HEK293 (cell line): ENCODE measurements around the gene ITGA5.

Source experiments
- CTCF ChIA-PET: fragments of 350-600 bp; formaldehyde crosslinking; extraction: SDS; loops from one replicate; lab custom pipeline; 2021; ENCODE audit warnings: antibody characterized with exemption; lab: Yijun Ruan, JAX
- POLR2A ChIA-PET: fragments of 300-600 bp; formaldehyde crosslinking; extraction: SDS; loops from one replicate; lab custom pipeline; 2020; ENCODE audit warnings: antibody characterized with exemption, inconsistent platforms; lab: Yijun Ruan, JAX
- H3K27ac ChIP-seq: fragments of 200-500 bp; sonication (Bioruptor generic); 2 replicates; pipeline ENCODE4 v1.5.1; 2014; ENCODE audit warnings: low read depth, low read length, control low read depth, inconsistent platforms; ENCODE audit errors: extremely low read depth
- H3K36me3 ChIP-seq, 2 experiments: fragments of 200-500 bp in 1 of 2; sonication (Bioruptor generic) in 1 of 2; 1 replicate in 1 of 2; 2 replicates in 1 of 2; pipeline ENCODE4 v1.5.1; 2014 to 2017; ENCODE audit warnings: inconsistent platforms in 2 of 2, low read length in 2 of 2; ENCODE audit not compliant: control insufficient read depth in 2 of 2, insufficient read depth in 1 of 2
- H3K4me1 ChIP-seq: fragments of 200-500 bp; sonication (Bioruptor generic); 2 replicates; pipeline ENCODE4 v1.5.1; 2014; ENCODE audit warnings: mild to moderate bottlenecking, low read length, inconsistent platforms; ENCODE audit not compliant: control insufficient read depth, insufficient read depth
- H3K4me3 ChIP-seq: 2 replicates; pipeline ENCODE4 v1.5.1; 2011; ENCODE audit warnings: low read depth, mild to moderate bottlenecking, control low read depth, low read length, moderate library complexity
- H3K9me3 ChIP-seq: fragments of 200-500 bp; sonication (Bioruptor generic); 2 replicates; pipeline ENCODE4 v1.5.1; 2014; ENCODE audit warnings: low read depth, low read length, inconsistent platforms; ENCODE audit not compliant: control insufficient read depth, insufficient read depth
- BCL11A ChIP-seq: fragments of 450-650 bp; formaldehyde crosslinking; IDR thresholded peaks from 2 replicates; pipeline ENCODE4 v1.5.1; 2016; ENCODE audit warnings: low read depth, missing biosample characterization, missing genetic modification characterization
- EGR2 ChIP-seq: fragments of 450-650 bp; formaldehyde crosslinking; IDR thresholded peaks from 2 replicates; pipeline ENCODE4 v1.5.1; 2016; ENCODE audit warnings: low read depth, missing biosample characterization, missing genetic modification characterization
- SCRT2 ChIP-seq: fragments of 450-650 bp; formaldehyde crosslinking; IDR thresholded peaks from 2 replicates; pipeline ENCODE4 v1.5.1; 2016; ENCODE audit warnings: missing biosample characterization, missing genetic modification characterization
- TCF7L2 ChIP-seq: IDR thresholded peaks from 2 replicates; pipeline ENCODE4 v1.6.1; 2011; ENCODE audit warnings: low read depth, mild to moderate bottlenecking, inconsistent platforms, low read length, moderate library complexity, borderline replicate concordance
- ZBTB1 ChIP-seq: fragments of 450-650 bp; formaldehyde crosslinking; IDR thresholded peaks from 2 replicates; pipeline ENCODE4 v1.5.1; 2016; ENCODE audit warnings: missing biosample characterization, missing genetic modification characterization
- ZBTB7A ChIP-seq: fragments of 450-650 bp; formaldehyde crosslinking; IDR thresholded peaks from 2 replicates; pipeline ENCODE4 v1.5.1; 2016; ENCODE audit warnings: low read depth, missing biosample characterization, missing genetic modification characterization
- ZNF10 ChIP-seq: fragments of 450-650 bp; formaldehyde crosslinking; IDR thresholded peaks from 2 replicates; pipeline ENCODE4 v1.5.1; 2017; ENCODE audit warnings: missing biosample characterization, missing genetic modification characterization
- ZNF132 ChIP-seq: fragments of 450-650 bp; formaldehyde crosslinking; IDR thresholded peaks from 2 replicates; pipeline ENCODE4 v1.5.1; 2017; ENCODE audit warnings: missing biosample characterization, missing genetic modification characterization, borderline replicate concordance
- ZNF138 ChIP-seq: fragments of 450-650 bp; formaldehyde crosslinking; IDR thresholded peaks from 2 replicates; pipeline ENCODE4 v1.5.1; 2016; ENCODE audit warnings: missing biosample characterization, missing genetic modification characterization, borderline replicate concordance
- ZNF2 ChIP-seq: fragments of 450-650 bp; formaldehyde crosslinking; IDR thresholded peaks from 2 replicates; pipeline ENCODE4 v1.5.1; 2016; ENCODE audit warnings: missing biosample characterization, missing genetic modification characterization
- ZNF23 ChIP-seq: fragments of 450-650 bp; formaldehyde crosslinking; IDR thresholded peaks from 2 replicates; pipeline ENCODE4 v1.5.1; 2016; ENCODE audit warnings: missing biosample characterization, missing genetic modification characterization, borderline replicate concordance
- ZNF426 ChIP-seq: fragments of 450-650 bp; formaldehyde crosslinking; IDR thresholded peaks from 2 replicates; pipeline ENCODE4 v1.5.1; 2017; ENCODE audit warnings: missing biosample characterization, missing genetic modification characterization, mild to moderate bottlenecking, inconsistent platforms, moderate library complexity
- ZNF623 ChIP-seq: fragments of 450-650 bp; formaldehyde crosslinking; IDR thresholded peaks from 2 replicates; pipeline ENCODE4 v1.5.1; 2016; ENCODE audit warnings: missing biosample characterization, missing genetic modification characterization
- ZNF747 ChIP-seq: fragments of 450-650 bp; formaldehyde crosslinking; IDR thresholded peaks from 2 replicates; pipeline ENCODE4 v1.5.1; 2016; ENCODE audit warnings: missing biosample characterization, missing genetic modification characterization
- ZNF768 ChIP-seq: fragments of 450-650 bp; formaldehyde crosslinking; IDR thresholded peaks from 2 replicates; pipeline ENCODE4 v1.5.1; 2018; ENCODE audit warnings: missing biosample characterization, mild to moderate bottlenecking, missing genetic modification characterization
- ZNF777 ChIP-seq: fragments of 450-650 bp; formaldehyde crosslinking; IDR thresholded peaks from 2 replicates; pipeline ENCODE4 v1.5.1; 2017; ENCODE audit warnings: missing biosample characterization, missing genetic modification characterization, borderline replicate concordance
- ZSCAN23 ChIP-seq: fragments of 450-650 bp; formaldehyde crosslinking; IDR thresholded peaks from 2 replicates; pipeline ENCODE4 v1.5.1; 2016; ENCODE audit warnings: missing biosample characterization, missing genetic modification characterization
- TF ChIP-seq, protein P1 (sequence below): fragments of 450-650 bp; formaldehyde crosslinking; IDR thresholded peaks from 2 replicates; pipeline ENCODE4 v1.5.1; 2016; ENCODE audit warnings: missing biosample characterization, missing genetic modification characterization
- TF ChIP-seq, protein P2 (sequence below): fragments of 450-650 bp; formaldehyde crosslinking; IDR thresholded peaks from 2 replicates; pipeline ENCODE4 v1.5.1; 2016; ENCODE audit warnings: missing biosample characterization, missing genetic modification characterization
- TF ChIP-seq, protein P3 (sequence below): fragments of 450-650 bp; formaldehyde crosslinking; IDR thresholded peaks from 2 replicates; pipeline ENCODE4 v1.5.1; 2016; ENCODE audit warnings: missing biosample characterization, missing genetic modification characterization
- TF ChIP-seq, protein P4 (sequence below): fragments of 450-650 bp; formaldehyde crosslinking; IDR thresholded peaks from 2 replicates; pipeline ENCODE4 v1.5.1; 2017; ENCODE audit warnings: missing biosample characterization, missing genetic modification characterization
- TF ChIP-seq, protein P5 (sequence below): fragments of 450-650 bp; formaldehyde crosslinking; IDR thresholded peaks from 2 replicates; pipeline ENCODE4 v1.5.1; 2017; ENCODE audit warnings: missing biosample characterization, missing genetic modification characterization

Gene ITGA5

DNA sequence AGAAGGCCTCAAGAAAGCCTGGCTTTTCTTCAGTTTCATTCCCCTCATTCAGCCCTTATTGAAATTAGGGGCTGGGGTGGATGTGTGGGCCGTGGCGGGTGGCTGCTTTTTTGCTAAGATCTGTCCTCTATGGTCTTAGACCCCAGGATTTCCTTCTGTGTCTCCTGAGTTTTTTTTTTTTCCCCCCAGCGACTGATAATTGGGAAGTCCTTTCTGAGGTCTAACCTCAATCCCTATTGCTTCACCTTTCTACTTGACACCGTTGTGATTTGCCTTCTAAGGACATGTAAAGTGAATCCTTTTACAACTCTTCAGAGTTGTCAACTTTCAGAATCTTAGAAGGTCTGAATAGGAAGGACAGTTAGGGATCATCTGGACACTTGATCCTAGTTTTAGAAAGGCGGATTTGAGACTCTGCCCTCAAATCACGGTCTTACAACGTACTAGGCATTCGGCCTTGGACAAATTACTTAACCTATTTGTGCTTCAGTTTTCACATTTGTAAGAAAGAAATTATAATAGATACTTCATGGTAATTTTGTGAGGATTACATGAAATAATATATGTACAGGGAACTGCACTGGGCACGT is 59.2 kb downstream of the ITGA5 start (continued):
- no peak for TF ChIP-seq BCL11A
- no peak for TF ChIP-seq ZNF623 (tag by site-specific recombination)
- TF ChIP-seq ZBTB1 (tag by site-specific recombination), result 0 out of 2 replicates have a peak, but pooled peaks have one; percentile 2
- TF ChIP-seq, protein P1, sequence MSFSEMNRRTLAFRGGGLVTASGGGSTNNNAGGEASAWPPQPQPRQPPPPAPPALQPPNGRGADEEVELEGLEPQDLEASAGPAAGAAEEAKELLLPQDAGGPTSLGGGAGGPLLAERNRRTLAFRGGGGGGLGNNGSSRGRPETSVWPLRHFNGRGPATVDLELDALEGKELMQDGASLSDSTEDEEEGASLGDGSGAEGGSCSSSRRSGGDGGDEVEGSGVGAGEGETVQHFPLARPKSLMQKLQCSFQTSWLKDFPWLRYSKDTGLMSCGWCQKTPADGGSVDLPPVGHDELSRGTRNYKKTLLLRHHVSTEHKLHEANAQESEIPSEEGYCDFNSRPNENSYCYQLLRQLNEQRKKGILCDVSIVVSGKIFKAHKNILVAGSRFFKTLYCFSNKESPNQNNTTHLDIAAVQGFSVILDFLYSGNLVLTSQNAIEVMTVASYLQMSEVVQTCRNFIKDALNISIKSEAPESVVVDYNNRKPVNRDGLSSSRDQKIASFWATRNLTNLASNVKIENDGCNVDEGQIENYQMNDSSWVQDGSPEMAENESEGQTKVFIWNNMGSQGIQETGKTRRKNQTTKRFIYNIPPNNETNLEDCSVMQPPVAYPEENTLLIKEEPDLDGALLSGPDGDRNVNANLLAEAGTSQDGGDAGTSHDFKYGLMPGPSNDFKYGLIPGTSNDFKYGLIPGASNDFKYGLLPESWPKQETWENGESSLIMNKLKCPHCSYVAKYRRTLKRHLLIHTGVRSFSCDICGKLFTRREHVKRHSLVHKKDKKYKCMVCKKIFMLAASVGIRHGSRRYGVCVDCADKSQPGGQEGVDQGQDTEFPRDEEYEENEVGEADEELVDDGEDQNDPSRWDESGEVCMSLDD (tag by site-specific recombination), result no peak
- TF ChIP-seq, protein P2, sequence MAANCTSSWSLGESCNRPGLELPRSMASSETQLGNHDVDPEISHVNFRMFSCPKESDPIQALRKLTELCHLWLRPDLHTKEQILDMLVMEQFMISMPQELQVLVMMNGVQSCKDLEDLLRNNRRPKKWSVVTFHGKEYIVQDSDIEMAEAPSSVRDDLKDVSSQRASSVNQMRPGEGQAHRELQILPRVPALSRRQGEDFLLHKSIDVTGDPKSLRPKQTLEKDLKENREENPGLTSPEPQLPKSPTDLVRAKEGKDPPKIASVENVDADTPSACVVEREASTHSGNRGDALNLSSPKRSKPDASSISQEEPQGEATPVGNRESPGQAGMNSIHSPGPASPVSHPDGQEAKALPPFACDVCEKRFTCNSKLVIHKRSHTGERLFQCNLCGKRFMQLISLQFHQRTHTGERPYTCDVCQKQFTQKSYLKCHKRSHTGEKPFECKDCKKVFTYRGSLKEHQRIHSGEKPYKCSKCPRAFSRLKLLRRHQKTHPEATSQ (tag by site-specific recombination), result no peak

DNA sequence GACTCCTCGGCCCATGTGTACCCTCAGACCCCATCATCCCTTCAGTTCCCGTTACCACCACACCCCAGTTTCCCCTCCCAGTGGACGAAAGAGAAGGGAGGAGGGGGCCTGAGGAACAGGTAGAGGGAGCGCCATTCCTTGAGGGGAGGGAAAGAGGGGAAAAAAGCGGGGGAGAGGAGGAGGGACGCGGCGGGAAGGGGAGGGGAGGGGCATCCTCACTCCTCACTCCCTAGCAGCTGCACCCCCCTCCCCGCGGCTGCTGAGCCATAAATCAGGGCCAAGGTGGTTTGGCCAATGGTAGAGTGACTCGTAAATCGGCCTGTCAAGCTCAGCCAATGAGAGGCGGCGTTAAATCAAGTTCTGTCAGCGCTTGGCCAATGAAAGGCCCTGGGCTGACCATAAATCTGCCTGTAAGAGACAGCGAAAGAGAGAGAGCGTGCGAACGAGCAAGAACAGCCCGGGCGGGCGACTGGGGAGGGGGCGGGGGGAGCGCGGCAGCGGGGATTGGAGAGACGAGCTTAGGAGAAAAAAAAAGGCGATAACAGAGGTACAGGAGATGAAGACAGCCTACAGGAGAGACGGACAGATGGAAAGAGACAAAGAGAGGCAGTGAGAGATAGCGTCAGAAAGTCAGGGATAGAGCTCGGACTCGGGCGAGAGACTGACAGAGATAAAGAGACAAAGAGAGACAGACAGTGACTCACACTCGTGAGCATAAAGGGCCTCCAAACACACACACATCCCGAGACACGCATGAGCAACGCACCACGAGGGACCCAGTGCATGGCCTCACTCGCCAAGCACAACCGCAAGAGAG is 59.9 kb downstream of the ITGA5 start:
- Histone ChIP-seq H3K4me1 (peaks cover 12% of the 10 kb centered on the region), H3K36me3 (no peaks in the 10 kb centered on the region), H3K4me3 (peak overlapping the region; percentile 62), H3K9me3 (no peaks in the 10 kb centered on the region), H3K27ac (peak overlapping the region; percentile 80)
- POLR2A ChIA-PET, result interaction anchor here (0.6 to 4.1 kb wide), 26 partner anchors 8 to 342 kb away, joined by 3 to 32 read pairs (median 4); partner anchors contain the start of genes CBX5, COPZ1, HNRNPA1 and NFE2
- CTCF ChIA-PET, result interaction anchor here (0.6 to 8.8 kb wide), 21 partner anchors 9 to 1916 kb away, joined by 3 to 137 read pairs (median 6); partner anchors contain the start of genes COPZ1 and NFE2
- TF ChIP-seq, protein P3, sequence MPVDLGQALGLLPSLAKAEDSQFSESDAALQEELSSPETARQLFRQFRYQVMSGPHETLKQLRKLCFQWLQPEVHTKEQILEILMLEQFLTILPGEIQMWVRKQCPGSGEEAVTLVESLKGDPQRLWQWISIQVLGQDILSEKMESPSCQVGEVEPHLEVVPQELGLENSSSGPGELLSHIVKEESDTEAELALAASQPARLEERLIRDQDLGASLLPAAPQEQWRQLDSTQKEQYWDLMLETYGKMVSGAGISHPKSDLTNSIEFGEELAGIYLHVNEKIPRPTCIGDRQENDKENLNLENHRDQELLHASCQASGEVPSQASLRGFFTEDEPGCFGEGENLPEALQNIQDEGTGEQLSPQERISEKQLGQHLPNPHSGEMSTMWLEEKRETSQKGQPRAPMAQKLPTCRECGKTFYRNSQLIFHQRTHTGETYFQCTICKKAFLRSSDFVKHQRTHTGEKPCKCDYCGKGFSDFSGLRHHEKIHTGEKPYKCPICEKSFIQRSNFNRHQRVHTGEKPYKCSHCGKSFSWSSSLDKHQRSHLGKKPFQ, result peak; percentile 82
- TF ChIP-seq EGR2 (peak; percentile 51; the same call in 1 of the 2 replicates), ZSCAN23 (tag by site-specific recombination) (peak; percentile 92), ZNF777 (tag by site-specific recombination) (no peak), ZNF132 (no peak), ZNF2 (peak; percentile 96), SCRT2 (tag by site-specific recombination) (peak; percentile 95), ZNF138 (tag by site-specific recombination) (no peak), ZNF747 (tag by site-specific recombination) (no peak), ZNF426 (tag by site-specific recombination) (no peak), ZNF23 (tag by site-specific recombination) (no peak), ZBTB1 (tag by site-specific recombination) (peak; percentile 73), ZNF10 (tag by site-specific recombination) (peak; percentile 86; the same call in 1 of the 2 replicates), TCF7L2 (no peak), ZNF623 (tag by site-specific recombination) (peak; percentile 48), ZBTB7A (tag by site-specific recombination) (peak; percentile 95), ZNF768 (tag by site-specific recombination) (no peak)
- TF ChIP-seq, protein P4, sequence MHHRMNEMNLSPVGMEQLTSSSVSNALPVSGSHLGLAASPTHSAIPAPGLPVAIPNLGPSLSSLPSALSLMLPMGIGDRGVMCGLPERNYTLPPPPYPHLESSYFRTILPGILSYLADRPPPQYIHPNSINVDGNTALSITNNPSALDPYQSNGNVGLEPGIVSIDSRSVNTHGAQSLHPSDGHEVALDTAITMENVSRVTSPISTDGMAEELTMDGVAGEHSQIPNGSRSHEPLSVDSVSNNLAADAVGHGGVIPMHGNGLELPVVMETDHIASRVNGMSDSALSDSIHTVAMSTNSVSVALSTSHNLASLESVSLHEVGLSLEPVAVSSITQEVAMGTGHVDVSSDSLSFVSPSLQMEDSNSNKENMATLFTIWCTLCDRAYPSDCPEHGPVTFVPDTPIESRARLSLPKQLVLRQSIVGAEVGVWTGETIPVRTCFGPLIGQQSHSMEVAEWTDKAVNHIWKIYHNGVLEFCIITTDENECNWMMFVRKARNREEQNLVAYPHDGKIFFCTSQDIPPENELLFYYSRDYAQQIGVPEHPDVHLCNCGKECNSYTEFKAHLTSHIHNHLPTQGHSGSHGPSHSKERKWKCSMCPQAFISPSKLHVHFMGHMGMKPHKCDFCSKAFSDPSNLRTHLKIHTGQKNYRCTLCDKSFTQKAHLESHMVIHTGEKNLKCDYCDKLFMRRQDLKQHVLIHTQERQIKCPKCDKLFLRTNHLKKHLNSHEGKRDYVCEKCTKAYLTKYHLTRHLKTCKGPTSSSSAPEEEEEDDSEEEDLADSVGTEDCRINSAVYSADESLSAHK, result peak; percentile 92
- TF ChIP-seq, protein P5, sequence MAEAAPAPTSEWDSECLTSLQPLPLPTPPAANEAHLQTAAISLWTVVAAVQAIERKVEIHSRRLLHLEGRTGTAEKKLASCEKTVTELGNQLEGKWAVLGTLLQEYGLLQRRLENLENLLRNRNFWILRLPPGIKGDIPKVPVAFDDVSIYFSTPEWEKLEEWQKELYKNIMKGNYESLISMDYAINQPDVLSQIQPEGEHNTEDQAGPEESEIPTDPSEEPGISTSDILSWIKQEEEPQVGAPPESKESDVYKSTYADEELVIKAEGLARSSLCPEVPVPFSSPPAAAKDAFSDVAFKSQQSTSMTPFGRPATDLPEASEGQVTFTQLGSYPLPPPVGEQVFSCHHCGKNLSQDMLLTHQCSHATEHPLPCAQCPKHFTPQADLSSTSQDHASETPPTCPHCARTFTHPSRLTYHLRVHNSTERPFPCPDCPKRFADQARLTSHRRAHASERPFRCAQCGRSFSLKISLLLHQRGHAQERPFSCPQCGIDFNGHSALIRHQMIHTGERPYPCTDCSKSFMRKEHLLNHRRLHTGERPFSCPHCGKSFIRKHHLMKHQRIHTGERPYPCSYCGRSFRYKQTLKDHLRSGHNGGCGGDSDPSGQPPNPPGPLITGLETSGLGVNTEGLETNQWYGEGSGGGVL (tag by site-specific recombination), result peak; percentile 100
